AG04450 (cell line): Measurements from ENCODE around the gene DEFB124. TPM values are rescaled to one million over a fixed set of nuclear protein-coding genes. Genes with fewer than 3 reads are reported as not detected.
"Not testable (repeated sequence)": the region's sequence is repeated elsewhere in the genome, so short reads cannot be mapped to it uniquely, and the experiment has no call there.

Experiments used
- CTCF ChIA-PET: fragments of 300-600, 350-600 bp; formaldehyde crosslinking; extraction: SDS; loops from one replicate; lab custom pipeline; 2022; ENCODE audit warnings: antibody characterized with exemption, inconsistent platforms; lab: Charles Lee
- POLR2A ChIA-PET: fragments of 350-600 bp; formaldehyde crosslinking; extraction: SDS; loops from one replicate; lab custom pipeline; 2021; ENCODE audit warnings: antibody characterized with exemption, inconsistent platforms; lab: Yijun Ruan, JAX
- DNase-seq: peaks from one replicate; pipeline ENCODE4 v3.0.0-alpha.2; 2011; ENCODE audit warnings: low read depth, low spot score
- H3K27ac ChIP-seq: one replicate; pipeline ENCODE4 v1.5.1; 2012; ENCODE audit warnings: low read depth, low read length, control low read depth
- H3K27me3 ChIP-seq: one replicate; pipeline ENCODE4 v1.6.0; 2012; ENCODE audit warnings: low read length; ENCODE audit not compliant: control insufficient read depth, insufficient read depth
- H3K4me3 ChIP-seq: 2 replicates; pipeline ENCODE4 v1.5.1; 2011; ENCODE audit warnings: mild to moderate bottlenecking, low read depth, low read length, control low read depth
- H3K9me3 ChIP-seq: 2 replicates; pipeline ENCODE4 v1.5.1; 2012; ENCODE audit warnings: low read length; ENCODE audit not compliant: control insufficient read depth, insufficient read depth
- CTCF ChIP-seq: IDR thresholded peaks from 2 replicates; pipeline ENCODE4 v1.5.1; 2011; ENCODE audit warnings: low read depth, low read length, control low read depth, inconsistent platforms
- polyA plus RNA-seq: library from polyadenylated mRNA; depleted of rRNA; stranded (reverse); fragments of >200 nt; gene quantifications from 2 replicates; pipeline ENCODE4 v1.2.3, GENCODE V29; 2011

Gene DEFB124
- polyA plus RNA-seq, 1 experiment: not detected

- H3K27me3 ChIP-seq: peaks cover 2% of the 10 kb centered on the region
- peak within 1 kb of the TSS; percentile 75 for H3K27ac ChIP-seq
- H3K4me3 ChIP-seq: peak within 1 kb of the TSS; percentile 99
- POLR2A ChIA-PET: interaction anchor here (0.6 to 0.7 kb wide), 3 partner anchors 57 to 971 kb away, joined by 3 read pairs; no protein-coding TSS in a partner anchor
- DNase-seq: peak; percentile 86
- TF ChIP-seq CTCF: peak; percentile 79
- CTCF ChIA-PET: interaction anchor here (0.5 to 3.0 kb wide), 17 partner anchors 8 to 216 kb away, joined by 3 to 10 read pairs (median 4); no protein-coding TSS in a partner anchor
- peaks cover 2% of the 10 kb centered on the region; the same call in 1 of the 2 replicates for H3K9me3 ChIP-seq
Observed at GRCh38 chr20:31514154-31515071, 39.5 kb upstream of the DEFB124 start, which contains the start of gene HM13. Gene HM13, plus strand, starts transcription at chr20:31514442. Its CDS starts 110 bp downstream, at chr20:31514552.

- CTCF ChIA-PET: interaction anchor here (3.3 kb wide), 1 partner anchor 49 kb away, joined by 21 read pairs; no protein-coding TSS in a partner anchor
- no peak for DNase-seq
- no peak; the same call in 1 of the 2 replicates for TF ChIP-seq CTCF
Observed at GRCh38 chr20:31508517-31509244, 33.8 kb upstream of the DEFB124 start.

GRCh38 chr20:31505903-31506302 is 31.0 kb upstream of the DEFB124 start:
- CTCF ChIA-PET: interaction anchor here (3.3 kb wide), 1 partner anchor 46 kb away, joined by 21 read pairs; no protein-coding TSS in a partner anchor
- no peaks in the 10 kb centered on the region; the same call in 1 of the 2 replicates for H3K9me3 ChIP-seq
- H3K4me3 ChIP-seq: no peak overlapping the region
- no peak for TF ChIP-seq CTCF
- peaks cover 9% of the 10 kb centered on the region for H3K27me3 ChIP-seq
- H3K27ac ChIP-seq: no peak overlapping the region
- no peak for DNase-seq
- POLR2A ChIA-PET: interaction anchor here (0.7 kb wide), 1 partner anchor 20 kb away, joined by 11 read pairs; no protein-coding TSS in a partner anchor

More at GRCh38 chr20:31508517-31509244, 33.8 kb upstream of the DEFB124 start:
- Histone ChIP-seq H3K9me3 (no peaks in the 10 kb centered on the region; the same call in 1 of the 2 replicates), H3K4me3 (no peak overlapping the region), H3K27ac (no peak overlapping the region), H3K27me3 (peaks cover 10% of the 10 kb centered on the region)
- POLR2A ChIA-PET: no interaction called here

GRCh38 chr20:31502884-31503673 is 28.2 kb upstream of the DEFB124 start:
- H3K9me3 ChIP-seq, H3K4me3 ChIP-seq, POLR2A ChIA-PET, H3K27ac ChIP-seq, H3K27me3 ChIP-seq: not testable (repeated sequence)
- peak; percentile 42 for DNase-seq
- CTCF ChIA-PET: interaction anchor here (0.6 to 5.9 kb wide), 29 partner anchors 8 to 208 kb away, joined by 3 to 210 read pairs (median 6); partner anchors contain the start of genes DEFB123, DEFB124, HM13 and REM1
- TF ChIP-seq CTCF: peak; percentile 87
